GM23338 (cell line): ENCODE results near the gene TMEM144. TPM values are rescaled to one million over a fixed set of nuclear protein-coding genes. Genes with fewer than 3 reads are reported as not detected.

Experiments
- ATAC-seq: fragments of 200-7000 bp; cut with Tn5 transposase; 3 replicates; pipeline ENCODE4 v1.9.1; 2020
- DNase-seq: peaks from one replicate; pipeline ENCODE4 v3.0.0-alpha.2; 2015; ENCODE audit warnings: low spot score
- H2AFZ ChIP-seq: fragments of 200-600 bp; sonication (generic); 2 replicates; pipeline ENCODE4 v1.8.0; 2016; ENCODE audit warnings: antibody characterized with exemption, mild to moderate bottlenecking, moderate library complexity
- H3F3A ChIP-seq: fragments of 200-600 bp; sonication (generic); replicated peaks from 2 replicates; pipeline ENCODE4 v1.8.0; 2017; ENCODE audit warnings: antibody characterized with exemption, mixed run types, low read depth
- H3K27ac ChIP-seq: fragments of 200-600 bp; sonication (generic); 2 replicates; pipeline ENCODE4 v1.6.1; 2016; ENCODE audit warnings: low read depth
- H3K27me3 ChIP-seq: fragments of 200-600 bp; sonication (generic); 2 replicates; pipeline ENCODE4 v1.8.0; 2016; ENCODE audit warnings: mild to moderate bottlenecking, mixed run types, moderate library complexity; ENCODE audit not compliant: insufficient read depth
- H3K36me3 ChIP-seq: fragments of 200-600 bp; sonication (generic); 2 replicates; pipeline ENCODE4 v1.8.0; 2016; ENCODE audit warnings: mild to moderate bottlenecking; ENCODE audit not compliant: insufficient read depth
- H3K4me1 ChIP-seq: fragments of 200-600 bp; sonication (generic); 2 replicates; pipeline ENCODE4 v1.8.0; 2016; ENCODE audit warnings: mild to moderate bottlenecking, moderate library complexity; ENCODE audit not compliant: insufficient read depth
- H3K4me2 ChIP-seq: fragments of 200-600 bp; sonication (generic); 2 replicates; pipeline ENCODE4 v1.7.1; 2017; ENCODE audit warnings: mixed run types
- H3K4me3 ChIP-seq: fragments of 200-600 bp; sonication (generic); 2 replicates; pipeline ENCODE4 v1.6.1; 2016; ENCODE audit warnings: mixed run types
- H3K79me2 ChIP-seq: fragments of 200-600 bp; sonication (generic); replicated peaks from 2 replicates; pipeline ENCODE4 v1.8.0; 2017; ENCODE audit warnings: mild to moderate bottlenecking; ENCODE audit not compliant: insufficient read depth
- H3K9me2 ChIP-seq: fragments of 200-600 bp; sonication (generic); 2 replicates; pipeline ENCODE4 v1.8.0; 2017; ENCODE audit not compliant: insufficient read depth
- H4K20me1 ChIP-seq: fragments of 200-600 bp; sonication (generic); replicated peaks from 2 replicates; pipeline ENCODE4 v1.8.0; 2017; ENCODE audit warnings: mild to moderate bottlenecking; ENCODE audit not compliant: insufficient read depth
- H3K27ac Mint-ChIP-seq: 2 replicates; pipeline ENCODE4 v1.8.0; 2020; ENCODE audit warnings: inconsistent platforms, mild to moderate bottlenecking, moderate library complexity, mixed read lengths
- H3K27me3 Mint-ChIP-seq: 3 replicates; pipeline ENCODE4 v1.8.0; 2022; ENCODE audit warnings: low read depth, mild to moderate bottlenecking, moderate library complexity, mixed read lengths, inconsistent platforms; ENCODE audit not compliant: insufficient read depth, poor library complexity
- H3K36me3 Mint-ChIP-seq: 3 replicates; pipeline ENCODE4 v1.8.0; 2021; ENCODE audit warnings: low read depth, mild to moderate bottlenecking, inconsistent platforms, moderate library complexity, mixed read lengths
- H3K4me1 Mint-ChIP-seq: 3 replicates; pipeline ENCODE4 v1.8.0; 2020; ENCODE audit warnings: mild to moderate bottlenecking, inconsistent platforms, mixed read lengths
- H3K4me3 Mint-ChIP-seq: 3 replicates; pipeline ENCODE4 v1.8.0; 2021; ENCODE audit warnings: moderate library complexity, mild to moderate bottlenecking, inconsistent platforms, mixed read lengths
- H3K9me3 Mint-ChIP-seq: 3 replicates; pipeline ENCODE4 v1.8.0; 2020; ENCODE audit warnings: moderate library complexity, mild to moderate bottlenecking, inconsistent platforms, mixed read lengths
- CREB1 ChIP-seq: fragments of 250-450 bp; sonication (Bioruptor Pico); IDR thresholded peaks from 2 replicates; pipeline ENCODE4 v1.5.0; 2020; ENCODE audit warnings: low read depth, mild to moderate bottlenecking, moderate library complexity
- ETS1 ChIP-seq: IDR thresholded peaks from 2 replicates; pipeline ENCODE4 v1.6.1; 2016; ENCODE audit warnings: antibody characterized with exemption
- EZH2 ChIP-seq: fragments of 200-600 bp; sonication (generic); IDR thresholded peaks from one replicate; pipeline ENCODE4 v1.8.0; 2017; ENCODE audit warnings: antibody characterized with exemption, mild to moderate bottlenecking, low read depth; ENCODE audit not compliant: unreplicated experiment
- EZH2phosphoT487 ChIP-seq: fragments of 200-600 bp; sonication (generic); IDR thresholded peaks from one replicate; pipeline ENCODE4 v1.8.1; 2018; ENCODE audit warnings: antibody characterized with exemption; ENCODE audit not compliant: unreplicated experiment
- JUNB ChIP-seq: IDR thresholded peaks from one replicate; pipeline ENCODE4 v1.6.1; 2016; ENCODE audit warnings: antibody characterized with exemption; ENCODE audit not compliant: unreplicated experiment
- NANOG ChIP-seq: IDR thresholded peaks from 2 replicates; pipeline ENCODE4 v1.6.1; 2016; ENCODE audit warnings: antibody characterized with exemption, borderline replicate concordance
- POLR2AphosphoS5 ChIP-seq: IDR thresholded peaks from 2 replicates; pipeline ENCODE4 v1.6.1; 2016; ENCODE audit warnings: antibody characterized with exemption, low read depth
- STAT1 ChIP-seq: IDR thresholded peaks from one replicate; pipeline ENCODE4 v1.6.1; 2016; ENCODE audit warnings: antibody characterized with exemption; ENCODE audit not compliant: unreplicated experiment
- ZNF462 ChIP-seq: fragments of 250-450 bp; sonication (Bioruptor Pico); IDR thresholded peaks from 2 replicates; pipeline ENCODE4 v1.5.0; 2020; ENCODE audit warnings: mild to moderate bottlenecking, moderate library complexity
- polyA plus RNA-seq: library from polyadenylated mRNA; unstranded; fragments of >200 nt; fragmentation: Nextera tagmentation; extraction: Ambion mirVana; gene quantifications from 2 replicates; pipeline ENCODE4 v1.2.1, GENCODE V29; 2016
- total RNA-seq: library from RNA; depleted of rRNA; stranded (reverse); fragments of >200 nt; shearing (Covaris generic); gene quantifications from 2 replicates; pipeline ENCODE4 v1.2.3, GENCODE V29; 2014

The TMEM144 gene
- total and polyA plus RNA-seq, 2 experiments from 2014 or later, result 1.3 to 1.7 TPM

GRCh38 chr4:158201322-158201721 lies 9.0 kb upstream of the TMEM144 start (continued):
- TF ChIP-seq ZNF462 (CRISPR knock-in tag), result no peak
- no peak for TF ChIP-seq EZH2phosphoT487
- no peak for TF ChIP-seq STAT1
- TF ChIP-seq CREB1 (CRISPR knock-in tag), result no peak
- no peak for TF ChIP-seq JUNB
- TF ChIP-seq NANOG, result no peak
- no peak for TF ChIP-seq POLR2AphosphoS5
- no peak for TF ChIP-seq ETS1

DNA sequence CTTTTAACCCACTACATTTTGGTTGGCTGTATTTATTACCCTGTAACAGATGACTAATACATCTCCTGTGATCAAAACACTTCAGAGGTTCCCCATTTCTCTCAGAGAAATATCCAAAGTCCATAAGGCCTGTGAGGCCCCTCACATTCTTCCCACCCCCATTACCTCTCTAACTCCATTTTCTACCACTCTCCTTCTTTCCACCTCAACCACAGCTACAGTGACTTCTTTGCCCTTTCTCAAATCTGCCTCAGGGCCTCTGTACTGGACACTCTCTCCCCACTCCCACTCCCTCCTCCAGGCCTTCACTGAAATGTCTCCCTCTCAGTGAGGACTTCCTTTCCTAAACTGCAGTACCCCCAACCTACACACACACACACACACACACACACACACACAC lies 8.4 kb upstream of the TMEM144 start:
- no peaks in the 10 kb centered on the region for H3F3A ChIP-seq
- no peak overlapping the region for H3K4me3 ChIP-seq
- Mint-ChIP-seq H3K9me3 (no peaks in the 10 kb centered on the region; the same call in 2 of the 3 replicates), H3K27me3 (no peaks in the 10 kb centered on the region), H3K36me3 (no peaks in the 10 kb centered on the region), H3K27ac (no peak overlapping the region), H3K4me3 (no peak overlapping the region), H3K4me1 (no peaks in the 10 kb centered on the region)
- no peak for DNase-seq
- ATAC-seq, result no peak
- no peak overlapping the region for H3K4me2 ChIP-seq
- no peaks in the 10 kb centered on the region for H4K20me1 ChIP-seq
- no peaks in the 10 kb centered on the region for H3K36me3 ChIP-seq
- no peaks in the 10 kb centered on the region for H3K79me2 ChIP-seq
- no peaks in the 10 kb centered on the region for H3K4me1 ChIP-seq
- H3K27ac ChIP-seq, result no peak overlapping the region
- no peak overlapping the region for H2AFZ ChIP-seq
- H3K9me2 ChIP-seq, result 0 out of 2 replicates have a peak, but pooled peaks cover 5% of the 10 kb centered on the region
- no peaks in the 10 kb centered on the region for H3K27me3 ChIP-seq
- no peak for TF ChIP-seq EZH2
- no peak for TF ChIP-seq ZNF462 (CRISPR knock-in tag)
- TF ChIP-seq EZH2phosphoT487, result no peak
